Sigmoid colon (tissue), 7 donors: ENCODE data around the gene AP4S1. TPM values are rescaled to one million over a fixed set of nuclear protein-coding genes. Genes with fewer than 3 reads are reported as not detected.
"Not testable (repeated sequence)": the region's sequence is repeated elsewhere in the genome, so short reads cannot be mapped to it uniquely, and the experiment has no call there.

ENCODE experiments used
- DNase-seq: peaks from one replicate; pipeline ENCODE4 v3.0.0-alpha.2; 2019
- H3K27ac ChIP-seq, 4 donors: fragments of 200-600 bp; sonication (generic); one replicate each; pipeline ENCODE4 v1.5.1; 2016 to 2019; ENCODE audit warnings: mild to moderate bottlenecking in 1 of 4
- H3K27me3 ChIP-seq, 3 donors: fragments of 200-600 bp; sonication (generic); one replicate each; pipeline ENCODE4 v1.5.1; 2019; ENCODE audit warnings: mild to moderate bottlenecking in 1 of 3
- H3K36me3 ChIP-seq, 4 donors: fragments of 200-600 bp; sonication (generic); one replicate each; pipeline ENCODE4 v1.5.1; 2016 to 2019
- H3K4me1 ChIP-seq, 4 donors: fragments of 200-600 bp; sonication (generic); one replicate each; pipeline ENCODE4 v1.5.1; 2017 to 2019
- H3K4me3 ChIP-seq, 4 donors: fragments of 200-600 bp; sonication (generic); one replicate each; pipeline ENCODE4 v1.5.1; 2017 to 2019; ENCODE audit warnings: mild to moderate bottlenecking in 2 of 4, moderate library complexity in 1 of 4
- H3K9me3 ChIP-seq, 4 donors: fragments of 200-600 bp in 3 of 4; sonication (generic) in 3 of 4; one replicate each; pipeline versions ENCODE4 v1.5.1 to v1.6.1; 2013 to 2019
- EP300 ChIP-seq, 4 donors: sonication (generic); formaldehyde crosslinking; IDR thresholded peaks; one replicate each; pipeline ENCODE4 v1.6.1; 2017; ENCODE audit warnings: antibody characterized with exemption in 4 of 4
- POLR2A ChIP-seq, 2 donors: fragments of 450-650 bp; IDR thresholded peaks; one replicate each; pipeline ENCODE4 v1.6.1; 2016; ENCODE audit warnings: antibody characterized with exemption in 2 of 2, mild to moderate bottlenecking in 2 of 2, moderate library complexity in 2 of 2
- POLR2AphosphoS5 ChIP-seq, 4 donors: sonication (generic); formaldehyde crosslinking; IDR thresholded peaks; one replicate each; pipeline ENCODE4 v1.6.1; 2017; ENCODE audit warnings: antibody characterized with exemption in 4 of 4
- WGBS, 2 donors: extraction: QIAGEN DNeasy Blood & Tissue Kit; methylation state at CpG; one replicate each; pipeline ENCODE4 v1.1.7; 2013; 5-methylcytosine and 5-hydroxymethylcytosine counted together
- intact Hi-C: fragments of 100-400 bp; cut with DNase I; formaldehyde crosslinking; loops from one replicate; pipeline ENCODE4 v1.15.1; 2023
- polyA plus RNA-seq, 3 donors: library from polyadenylated mRNA; stranded (reverse); fragments of 200-250 nt; gene quantifications; one replicate each; pipeline ENCODE4 v1.2.3, GENCODE V29; 2013
- total RNA-seq, 4 donors: library from RNA; depleted of rRNA; stranded (reverse); fragments of >200 nt; gene quantifications; one replicate each; pipeline ENCODE4 v1.1.0, GENCODE V29; 2016
- TF ChIP-seq, protein P1 (sequence below), 4 experiments: fragments of 450-650 bp in 3 of 4; fragments of 200-600 bp in 1 of 4; IDR thresholded peaks; one replicate each; pipeline ENCODE4 v1.5.1; 2016 to 2019; ENCODE audit warnings: antibody characterized with exemption in 4 of 4, mild to moderate bottlenecking in 3 of 4, moderate library complexity in 2 of 4
- donor health status: healthy with polysubstance abuse.
- donor health status: Bipolar disorder and iron deficiency.
- donor health status: healthy.

Gene AP4S1
- total and polyA plus RNA-seq, 7 donors: 4.8 to 29.1 (median 13.8) TPM

DNA sequence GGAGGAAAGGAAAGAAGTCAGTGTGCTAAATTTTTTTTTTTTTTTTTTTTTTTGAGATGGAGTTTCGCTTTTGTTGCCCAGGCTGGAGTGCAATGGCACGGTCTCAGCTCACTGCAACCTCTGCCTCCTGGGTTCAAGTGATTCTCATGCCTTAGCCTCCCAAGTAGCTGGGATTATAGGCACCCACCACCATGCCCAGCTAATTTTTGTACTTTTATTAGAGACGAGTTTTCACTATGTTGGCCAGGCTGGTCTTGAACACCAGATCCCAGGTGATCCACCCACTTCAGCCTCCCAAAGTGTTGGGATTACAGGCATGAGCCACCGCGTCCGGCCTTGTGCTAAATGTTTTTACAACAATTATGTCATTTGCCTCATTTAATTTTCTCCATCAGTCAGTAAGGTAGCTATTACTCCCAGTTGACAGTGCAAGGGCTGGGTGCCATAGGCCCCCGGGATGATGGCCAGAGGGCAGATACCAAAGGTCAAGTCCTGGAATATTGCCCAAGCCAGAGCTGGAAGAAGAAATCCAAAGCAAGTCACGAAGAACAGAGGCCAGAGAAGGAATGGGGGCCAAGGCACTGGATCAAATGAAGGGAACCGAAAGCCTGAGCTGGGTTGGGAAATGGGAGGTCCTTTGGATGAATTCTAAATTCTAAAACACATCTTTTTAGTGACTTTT is 27.6 kb downstream of the AP4S1 start:
- H3K36me3 ChIP-seq, H3K4me3 ChIP-seq, intact Hi-C loops, H3K9me3 ChIP-seq, H3K27me3 ChIP-seq: not testable (repeated sequence)
- DNase-seq: peak; percentile 85
- peak in 2 of 4 donors; percentile 14 to 35 for TF ChIP-seq POLR2AphosphoS5 (IDR thresholded peaks at IDR 0.05)
- 77 to 83% methylated on average over 9 of the region's 9 CpGs for WGBS, 2 donors
- H3K27ac ChIP-seq: peak overlapping the region; percentile 23 to 41 (median 30)
- peaks cover 0 to 17% (median 9%) of the 10 kb centered on the region in 4 donors for H3K4me1 ChIP-seq

DNA sequence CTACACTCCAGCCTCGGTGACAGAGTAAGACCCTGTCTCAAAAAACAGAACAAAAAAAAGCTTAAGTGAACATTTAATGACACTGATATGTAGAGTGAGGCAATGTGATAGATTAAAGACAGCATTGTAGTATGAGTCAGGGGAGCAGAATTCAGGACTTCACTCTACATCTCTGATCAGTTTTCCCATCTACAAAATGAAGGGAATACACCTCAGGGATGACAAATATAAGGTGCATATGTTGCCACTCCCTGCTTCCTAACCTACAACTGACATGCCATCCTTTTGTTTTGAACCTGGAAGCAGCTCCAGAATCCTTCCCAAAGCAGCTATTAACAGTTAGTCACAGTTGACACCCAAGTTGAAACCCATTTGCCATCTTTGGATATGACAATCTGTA is 31.6 kb downstream of the AP4S1 start:
- intact Hi-C loops: no loop called here
- Histone ChIP-seq H3K4me1 (peaks cover 0 to 22% (median 14%) of the 10 kb centered on the region in 4 donors), H3K9me3 (no peaks in the 10 kb centered on the region), H3K27me3 (no peaks in the 10 kb centered on the region), H3K4me3 (no peak overlapping the region), H3K36me3 (no peaks in the 10 kb centered on the region), H3K27ac (no peak overlapping the region)
- TF ChIP-seq, protein P1, sequence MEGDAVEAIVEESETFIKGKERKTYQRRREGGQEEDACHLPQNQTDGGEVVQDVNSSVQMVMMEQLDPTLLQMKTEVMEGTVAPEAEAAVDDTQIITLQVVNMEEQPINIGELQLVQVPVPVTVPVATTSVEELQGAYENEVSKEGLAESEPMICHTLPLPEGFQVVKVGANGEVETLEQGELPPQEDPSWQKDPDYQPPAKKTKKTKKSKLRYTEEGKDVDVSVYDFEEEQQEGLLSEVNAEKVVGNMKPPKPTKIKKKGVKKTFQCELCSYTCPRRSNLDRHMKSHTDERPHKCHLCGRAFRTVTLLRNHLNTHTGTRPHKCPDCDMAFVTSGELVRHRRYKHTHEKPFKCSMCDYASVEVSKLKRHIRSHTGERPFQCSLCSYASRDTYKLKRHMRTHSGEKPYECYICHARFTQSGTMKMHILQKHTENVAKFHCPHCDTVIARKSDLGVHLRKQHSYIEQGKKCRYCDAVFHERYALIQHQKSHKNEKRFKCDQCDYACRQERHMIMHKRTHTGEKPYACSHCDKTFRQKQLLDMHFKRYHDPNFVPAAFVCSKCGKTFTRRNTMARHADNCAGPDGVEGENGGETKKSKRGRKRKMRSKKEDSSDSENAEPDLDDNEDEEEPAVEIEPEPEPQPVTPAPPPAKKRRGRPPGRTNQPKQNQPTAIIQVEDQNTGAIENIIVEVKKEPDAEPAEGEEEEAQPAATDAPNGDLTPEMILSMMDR (IDR thresholded peaks at IDR 0.05): no peak
- TF ChIP-seq EP300 (IDR thresholded peaks at IDR 0.05) (no peak), POLR2AphosphoS5 (IDR thresholded peaks at IDR 0.05) (no peak), POLR2A (IDR thresholded peaks at IDR 0.05) (no peak)
- WGBS, 2 donors: 95 to 100% methylated on average over 1 of the region's 1 CpG
- DNase-seq: no peak

DNA sequence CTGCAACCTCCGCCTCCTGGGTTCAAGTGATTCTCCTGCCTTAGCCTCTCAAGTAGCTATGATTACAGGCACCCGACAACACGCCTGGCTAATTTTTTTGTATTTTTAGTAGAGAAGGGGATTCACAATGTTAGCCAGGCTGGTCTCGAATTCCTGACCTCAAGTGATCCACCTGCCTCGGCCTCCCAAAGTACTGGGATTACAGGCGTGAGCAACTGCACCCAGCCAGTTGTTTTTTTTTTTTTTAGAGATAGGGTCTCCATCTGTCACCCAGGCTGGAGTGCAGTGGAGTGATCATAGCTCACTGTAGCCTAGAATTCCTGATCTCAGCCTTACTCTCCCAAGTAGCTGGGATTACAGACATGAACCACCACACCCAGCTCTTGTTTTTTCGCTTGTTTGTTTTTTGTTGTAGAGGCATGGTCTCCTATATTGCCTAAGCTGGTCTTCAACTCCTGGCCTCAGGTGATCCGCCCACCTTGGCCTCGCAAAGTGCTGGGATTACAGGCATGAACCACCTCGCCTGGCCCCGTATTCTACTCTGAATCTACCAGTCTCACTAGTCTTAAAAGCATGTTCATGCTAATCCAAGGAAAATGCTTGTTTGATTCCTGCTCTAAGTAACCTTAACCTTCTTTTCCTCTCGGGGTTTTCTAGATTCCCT is 32.4 kb downstream of the AP4S1 start:
- H3K27ac ChIP-seq: no peak overlapping the region
- intact Hi-C loops: no loop called here
- H3K4me1 ChIP-seq: peaks cover 0 to 22% (median 14%) of the 10 kb centered on the region in 4 donors
- H3K4me3 ChIP-seq: no peak overlapping the region
- no peak for TF ChIP-seq POLR2A (IDR thresholded peaks at IDR 0.05)
- no peak for TF ChIP-seq POLR2AphosphoS5 (IDR thresholded peaks at IDR 0.05)
- TF ChIP-seq EP300 (IDR thresholded peaks at IDR 0.05): no peak
- DNase-seq: no peak
- H3K36me3 ChIP-seq: no peaks in the 10 kb centered on the region
- no peaks in the 10 kb centered on the region for H3K9me3 ChIP-seq
- no peaks in the 10 kb centered on the region for H3K27me3 ChIP-seq
- 98% methylated on average over 12 of the region's 12 CpGs for WGBS, 2 donors

DNA sequence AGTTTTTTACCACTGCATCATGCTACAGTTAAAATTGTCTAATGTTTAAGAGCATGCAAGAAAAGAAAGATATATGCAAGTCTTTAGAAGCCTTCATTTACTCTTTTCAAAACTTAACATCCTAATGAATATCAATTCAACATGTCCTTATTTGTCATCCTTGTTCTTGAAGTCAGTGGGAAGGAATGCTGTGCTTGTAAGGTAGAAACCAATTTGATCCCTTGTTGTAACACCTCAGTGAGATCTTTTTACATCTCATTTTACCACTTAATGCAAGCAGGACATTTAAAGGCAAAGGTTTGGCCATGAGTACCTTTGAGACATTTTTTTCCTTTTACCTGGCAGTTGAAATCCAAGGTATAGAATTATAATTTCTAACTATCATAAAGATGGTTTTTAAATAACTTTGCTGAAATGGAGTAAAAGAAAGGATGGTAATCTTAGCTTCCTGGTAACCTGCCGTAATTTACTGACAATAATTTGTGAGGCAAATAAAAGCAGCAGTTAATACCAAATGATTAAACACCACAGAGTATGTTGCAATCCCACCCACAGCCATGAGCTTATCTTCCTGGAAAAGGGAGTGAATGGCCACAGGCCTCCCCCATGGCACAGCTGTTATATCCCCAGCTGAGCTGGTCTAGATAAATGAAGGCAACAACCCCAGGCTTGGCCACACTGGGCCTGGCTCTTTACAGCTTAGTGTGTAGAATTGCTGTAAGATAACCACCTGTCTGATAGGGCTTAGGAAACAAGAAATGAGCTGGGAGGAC is 33.9 kb downstream of the AP4S1 start:
- no peaks in the 10 kb centered on the region for H3K36me3 ChIP-seq
- H3K4me1 ChIP-seq: peaks cover 0 to 11% (median 5%) of the 10 kb centered on the region in 4 donors
- no peak for TF ChIP-seq POLR2A (IDR thresholded peaks at IDR 0.05)
- TF ChIP-seq, protein P1 (IDR thresholded peaks at IDR 0.05): no peak
- no peak for TF ChIP-seq EP300 (IDR thresholded peaks at IDR 0.05)
- no peak for TF ChIP-seq POLR2AphosphoS5 (IDR thresholded peaks at IDR 0.05)
- DNase-seq: no peak
- no peaks in the 10 kb centered on the region for H3K9me3 ChIP-seq
- H3K27ac ChIP-seq: no peak overlapping the region
- no peaks in the 10 kb centered on the region for H3K27me3 ChIP-seq
- WGBS, 2 donors: 24 to 50% methylated on average over 1 of the region's 1 CpG
- intact Hi-C loops: no loop called here
- no peak overlapping the region for H3K4me3 ChIP-seq

DNA sequence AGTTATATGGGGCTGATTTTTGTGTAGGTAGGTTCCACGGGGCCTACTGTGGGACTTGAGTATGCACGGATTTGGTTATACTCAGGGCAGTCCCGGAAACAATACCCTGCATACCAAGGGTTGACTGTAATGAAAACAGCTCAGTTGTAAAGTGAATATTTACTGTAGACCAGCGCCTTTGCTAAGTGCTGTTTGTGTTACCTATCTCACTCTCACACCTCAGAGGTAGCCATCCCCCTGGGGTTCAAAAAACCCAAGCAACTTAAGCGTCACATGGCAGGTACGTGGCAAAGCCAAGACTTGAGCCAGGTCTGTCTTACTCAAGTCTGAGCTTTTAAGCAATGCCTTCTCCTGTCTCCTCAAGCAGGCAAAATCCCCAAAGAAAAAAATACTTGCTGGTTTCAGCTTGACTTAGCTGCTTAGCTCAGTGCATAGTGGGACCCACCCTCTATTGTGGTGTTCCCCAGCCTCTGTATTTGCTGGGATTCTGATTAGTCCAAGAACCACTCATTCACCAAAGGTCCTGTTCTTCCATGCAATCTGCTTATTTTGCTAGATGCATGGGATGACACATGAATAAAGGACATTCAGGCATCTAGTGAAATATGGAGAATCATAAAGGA is 34.9 kb downstream of the AP4S1 start:
- Histone ChIP-seq H3K4me3 (no peak overlapping the region), H3K27me3 (no peaks in the 10 kb centered on the region), H3K4me1 (peaks cover 0 to 11% (median 5%) of the 10 kb centered on the region in 4 donors), H3K9me3 (no peaks in the 10 kb centered on the region), H3K36me3 (no peaks in the 10 kb centered on the region), H3K27ac (no peak overlapping the region)
- WGBS, 2 donors: 77 to 79% methylated on average over 6 of the region's 6 CpGs
- no peak for DNase-seq
- intact Hi-C loops: no loop called here
- TF ChIP-seq POLR2A (IDR thresholded peaks at IDR 0.05) (no peak), EP300 (IDR thresholded peaks at IDR 0.05) (no peak), POLR2AphosphoS5 (IDR thresholded peaks at IDR 0.05) (no peak)
- TF ChIP-seq, protein P1 (IDR thresholded peaks at IDR 0.05): no peak

DNA sequence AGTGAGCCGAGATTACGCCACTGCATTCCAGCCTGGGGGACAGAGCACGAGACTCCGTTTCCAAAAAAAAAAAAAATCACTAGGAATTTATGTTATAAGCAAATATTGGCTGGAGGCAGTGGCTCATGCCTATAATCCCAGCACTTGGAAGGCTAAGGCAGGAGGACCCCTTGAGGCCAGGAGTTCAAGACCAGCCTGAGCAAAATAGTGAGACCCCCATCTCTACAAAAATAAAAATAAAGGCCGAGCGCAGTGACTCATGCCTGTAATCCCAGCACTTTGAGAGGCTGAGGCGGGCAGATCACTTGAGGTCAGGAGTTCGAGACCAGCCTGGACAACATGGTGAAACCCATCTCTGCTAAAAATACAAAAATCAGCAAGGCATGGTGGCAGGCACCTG is 37.5 kb downstream of the AP4S1 start:
- DNase-seq, H3K4me3 ChIP-seq, H3K27me3 ChIP-seq, H3K9me3 ChIP-seq, intact Hi-C loops, H3K27ac ChIP-seq, H3K36me3 ChIP-seq: not testable (repeated sequence)
- WGBS, 2 donors: 91 to 93% methylated on average over 8 of the region's 8 CpGs
- peaks cover 0 to 11% (median 5%) of the 10 kb centered on the region in 4 donors for H3K4me1 ChIP-seq
